Stimulated activated CD4-positive, alpha-beta T cell treated with anti-CD3 and anti-CD28 coated beads, Interleukin-12 subunit alpha, Interleukin-12 subunit beta, amount 100 ng/mL, for 48 hours (primary cell): ENCODE measurements around the gene CIB4.

ENCODE experiments used
- DNase-seq, 3 donors: peaks; one replicate each; pipeline ENCODE4 v3.0.0-alpha.2; 2020; ENCODE audit warnings: low read depth in 2 of 3, low spot score in 1 of 3

The CIB4 gene

DNA sequence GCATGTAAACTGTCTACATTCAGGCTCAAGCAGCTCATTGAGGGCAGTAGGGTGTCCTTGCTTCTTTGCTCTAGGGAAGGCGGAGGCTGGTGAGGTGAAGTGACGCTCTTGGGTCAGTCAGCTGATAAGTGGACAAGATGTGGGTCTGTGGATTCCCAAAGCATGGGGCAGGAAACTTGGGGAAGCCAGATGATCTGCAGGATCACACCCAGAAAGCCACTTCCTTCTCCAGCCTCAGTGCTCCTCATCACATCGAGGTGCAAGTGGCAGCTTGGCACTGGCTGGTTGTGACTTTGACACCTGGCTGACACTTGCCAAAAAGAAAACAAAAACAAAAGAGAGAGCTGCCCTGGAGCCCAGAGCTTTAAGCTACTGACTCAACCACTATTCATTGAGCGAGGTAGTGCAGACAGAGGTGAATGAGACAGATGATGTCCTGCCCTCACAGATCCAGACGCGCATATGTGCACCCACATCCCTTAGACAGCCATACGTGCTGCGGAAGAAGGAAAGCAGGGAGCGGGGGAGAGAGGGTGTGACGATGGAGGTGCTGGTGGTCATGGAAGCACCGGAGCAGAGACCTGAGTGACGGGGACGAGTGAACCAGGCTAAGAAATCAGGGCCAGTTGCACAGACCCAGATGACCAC, 3.1 kb upstream of the CIB4 start:
- DNase-seq, result no peak

DNA sequence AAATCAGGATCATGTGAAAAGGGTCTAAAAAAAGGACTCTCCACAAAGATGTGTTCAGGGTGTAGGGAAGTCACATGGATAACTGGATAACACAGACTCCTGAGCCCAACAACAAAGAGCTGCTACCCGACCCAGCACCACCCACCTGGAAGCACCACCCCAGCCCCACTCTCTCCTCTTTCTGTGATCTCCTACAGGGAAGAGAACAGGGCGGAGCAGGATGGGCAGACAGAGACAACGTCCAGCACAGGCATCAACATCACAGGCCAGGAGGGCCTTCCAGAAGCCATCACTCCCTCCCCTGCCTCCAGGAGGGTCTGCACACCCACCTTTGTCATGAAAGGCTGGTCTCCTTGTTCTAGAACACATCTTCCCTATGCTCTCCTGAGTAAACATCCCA, 1.3 kb upstream of the CIB4 start:
- DNase-seq, result no peak

DNA sequence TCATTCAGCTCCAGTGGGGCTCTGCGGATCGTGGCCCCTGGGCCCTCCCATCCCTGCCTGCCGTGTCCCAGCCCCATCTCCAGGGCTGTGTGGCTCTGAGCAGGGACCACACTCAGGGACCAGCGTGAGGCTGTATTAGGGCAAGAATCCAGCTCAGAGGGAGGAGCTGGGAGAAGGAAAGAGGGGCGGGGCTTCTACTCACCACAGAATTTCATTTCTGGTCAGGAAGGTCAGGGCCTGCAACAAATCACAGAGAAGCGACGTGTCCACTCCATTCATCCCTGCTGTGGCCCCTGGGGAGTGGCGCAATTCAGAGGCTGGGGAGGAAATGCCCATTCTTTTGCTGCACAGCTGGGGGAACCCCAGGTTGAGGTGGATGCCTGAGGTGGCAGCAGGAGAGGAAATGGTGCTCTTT, 828 bp downstream of the CIB4 start:
- no peak for DNase-seq

DNA sequence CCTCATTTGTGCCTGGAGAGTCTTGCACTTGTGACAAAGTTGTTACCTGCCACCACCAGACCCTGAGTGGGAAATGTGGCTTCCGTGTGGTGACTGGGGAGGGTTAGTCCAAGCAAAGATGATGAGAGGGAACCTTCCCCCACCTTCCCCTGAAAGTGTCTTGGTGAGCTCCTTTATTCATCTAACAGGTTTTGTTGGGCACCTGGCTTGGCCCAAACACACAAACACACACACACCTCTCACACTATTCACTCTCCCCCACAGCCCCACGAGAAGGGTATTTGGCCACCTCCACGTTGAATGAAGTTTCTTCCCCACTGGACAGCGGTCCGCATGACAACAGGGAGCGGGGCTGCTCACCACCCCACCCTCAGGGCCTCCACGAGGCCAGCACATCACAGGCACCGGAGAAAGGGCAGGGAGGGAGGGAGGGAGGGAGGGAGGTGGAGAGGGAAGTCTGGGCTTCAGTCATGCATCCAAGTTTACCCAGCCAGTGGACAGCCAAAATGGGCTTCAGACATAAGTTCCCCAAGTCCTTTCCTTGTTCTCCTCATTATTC, 1.4 kb downstream of the CIB4 start:
- no peak for DNase-seq

DNA sequence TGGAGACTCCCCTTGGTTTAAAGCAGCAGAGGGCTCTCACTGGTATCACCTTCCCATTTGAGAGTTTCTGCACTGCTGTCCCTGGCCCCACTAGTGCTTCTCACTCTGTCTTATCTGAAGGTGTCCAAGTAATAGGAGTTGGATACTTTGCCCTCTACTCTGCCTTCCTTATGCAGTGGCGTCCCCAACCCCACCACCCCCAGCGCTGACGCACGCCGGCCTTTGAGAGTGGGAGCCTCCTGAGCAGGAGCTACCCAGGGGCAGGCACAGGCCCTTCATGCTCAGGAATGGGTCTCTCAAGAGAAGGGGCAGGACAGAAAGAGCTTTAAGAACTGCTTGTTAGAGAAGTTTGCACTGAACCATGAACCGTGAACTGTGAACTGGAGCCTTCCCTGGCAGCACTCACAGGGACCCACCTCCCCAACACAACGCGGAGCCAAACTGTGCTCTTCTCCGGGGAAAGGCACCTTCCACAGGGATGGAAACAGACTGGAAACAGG, 3.3 kb downstream of the CIB4 start:
- DNase-seq, result no peak

DNA sequence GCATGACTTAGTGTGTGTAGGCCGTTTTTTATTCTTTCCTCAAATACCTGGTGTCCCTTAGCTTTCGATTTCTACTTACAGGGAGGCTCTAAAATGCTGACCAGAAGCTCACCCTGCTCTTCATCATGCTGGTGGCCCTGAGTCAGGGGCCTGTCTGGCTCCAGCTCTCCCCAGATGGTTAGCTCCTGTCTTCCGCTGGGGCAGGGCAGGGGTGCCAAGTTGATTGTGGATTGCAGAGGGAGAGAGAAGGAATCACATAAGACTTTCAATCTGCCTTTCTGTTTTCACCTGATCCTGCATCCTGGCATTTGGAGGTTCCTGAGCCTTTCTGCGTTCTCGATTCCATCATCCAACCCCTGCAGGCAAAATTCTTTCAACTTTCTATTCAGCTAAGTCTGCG, 4.2 kb downstream of the CIB4 start:
- no peak for DNase-seq

DNA sequence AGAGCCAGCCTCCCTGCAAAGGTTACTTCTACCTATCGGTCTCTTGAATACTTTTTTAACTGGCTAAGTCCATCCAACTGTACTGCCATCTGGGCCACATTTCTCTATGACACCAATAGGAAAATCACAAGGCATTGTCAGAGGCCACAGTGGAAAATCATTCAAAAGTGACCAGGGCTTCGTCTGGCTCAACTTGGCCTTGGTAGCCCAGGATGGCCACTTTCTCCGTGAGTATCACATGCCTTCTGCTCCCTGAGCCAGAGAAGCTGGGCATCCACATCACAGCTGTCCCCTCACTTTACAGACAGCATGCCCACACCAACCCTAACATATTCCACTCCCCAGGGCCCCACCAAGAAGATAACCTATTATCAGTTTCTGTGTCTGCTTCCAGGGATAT, 5.8 kb downstream of the CIB4 start:
- DNase-seq, result no peak

DNA sequence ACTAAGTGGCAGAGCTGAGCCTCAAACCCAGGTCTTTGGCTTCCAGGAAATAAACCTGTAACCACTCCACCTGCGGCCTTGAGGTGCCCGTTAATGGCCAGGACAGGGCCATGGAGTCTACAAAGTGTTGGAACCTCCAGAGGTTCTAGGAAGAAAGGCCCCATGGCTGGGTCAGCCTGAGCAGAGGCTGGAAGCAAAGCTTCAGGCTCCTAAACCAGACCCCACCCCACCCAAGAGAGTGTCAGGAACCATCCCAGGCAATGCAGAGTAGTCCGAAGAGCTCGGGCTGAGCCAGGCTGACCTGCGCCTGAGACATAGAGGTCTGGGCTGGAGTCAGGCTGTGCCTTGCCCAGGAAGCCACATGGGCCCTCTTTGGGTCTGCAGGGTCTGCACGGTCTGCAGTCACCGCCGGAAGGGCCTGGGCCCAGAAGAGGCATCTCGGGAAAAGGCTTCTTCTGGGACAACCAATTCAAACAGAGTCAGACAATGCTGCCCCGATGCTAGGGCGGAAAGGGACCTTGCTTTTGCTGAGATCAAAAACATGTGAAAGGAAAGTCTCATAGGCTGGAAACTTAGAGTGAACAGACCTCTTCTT, 6.4 kb downstream of the CIB4 start:
- no peak for DNase-seq

DNA sequence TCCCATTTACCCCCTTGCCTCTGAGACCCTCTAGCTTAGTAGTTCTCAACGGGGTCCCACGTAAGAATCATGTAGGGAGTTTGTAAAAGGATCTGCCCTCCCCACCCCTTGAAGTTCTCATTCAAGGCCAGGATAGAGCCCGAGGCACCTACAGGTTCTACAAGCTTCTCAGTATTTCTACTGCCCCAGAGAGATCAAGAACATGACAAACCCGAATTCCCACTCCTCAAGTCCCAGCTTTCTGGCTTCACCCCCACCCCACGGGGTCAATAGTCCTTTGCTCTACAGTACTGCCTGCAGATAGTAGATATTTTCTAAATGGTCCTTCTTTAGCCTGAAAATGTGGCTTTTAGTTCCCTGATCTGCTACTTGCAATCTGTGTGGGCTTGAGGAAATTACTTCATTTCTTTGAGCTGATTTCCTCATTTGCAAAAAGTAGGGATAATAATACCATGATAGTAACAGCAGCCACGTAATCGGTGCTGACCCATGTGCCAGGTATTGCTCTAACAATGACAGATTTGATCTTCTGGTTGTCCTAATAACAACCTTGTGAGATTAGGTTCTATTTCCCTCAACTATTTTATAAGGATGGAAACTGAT, 7.1 kb downstream of the CIB4 start:
- no peak for DNase-seq

DNA sequence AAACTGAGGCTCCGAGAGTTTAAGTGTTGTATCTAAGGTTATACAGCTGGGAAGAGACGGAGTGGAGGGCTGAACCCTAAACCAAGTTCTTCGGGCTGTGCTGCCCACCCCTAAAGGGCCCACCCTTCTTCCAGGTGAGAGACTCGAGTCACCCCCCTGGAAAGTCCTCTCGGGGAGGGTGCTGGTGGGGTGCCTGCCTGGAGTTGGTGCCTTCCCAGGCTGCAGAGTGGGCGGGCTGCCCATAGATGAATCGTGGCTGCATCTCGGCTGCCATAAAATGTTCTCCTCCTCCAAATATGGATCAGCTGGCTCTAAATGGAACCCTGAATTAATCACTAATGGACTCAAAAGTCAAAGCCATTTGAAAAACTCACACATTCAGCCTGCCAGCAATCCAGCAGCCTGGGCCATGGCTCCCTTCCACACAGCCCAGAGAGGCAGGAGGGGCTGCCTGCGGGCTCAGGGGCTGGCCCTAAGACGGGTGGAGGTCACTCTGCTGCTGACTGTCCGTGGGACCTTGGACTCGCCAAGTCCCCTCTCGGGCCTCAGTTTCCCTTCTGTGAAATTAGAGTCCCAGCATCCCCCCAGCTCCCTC, 7.7 kb downstream of the CIB4 start:
- no peak for DNase-seq

DNA sequence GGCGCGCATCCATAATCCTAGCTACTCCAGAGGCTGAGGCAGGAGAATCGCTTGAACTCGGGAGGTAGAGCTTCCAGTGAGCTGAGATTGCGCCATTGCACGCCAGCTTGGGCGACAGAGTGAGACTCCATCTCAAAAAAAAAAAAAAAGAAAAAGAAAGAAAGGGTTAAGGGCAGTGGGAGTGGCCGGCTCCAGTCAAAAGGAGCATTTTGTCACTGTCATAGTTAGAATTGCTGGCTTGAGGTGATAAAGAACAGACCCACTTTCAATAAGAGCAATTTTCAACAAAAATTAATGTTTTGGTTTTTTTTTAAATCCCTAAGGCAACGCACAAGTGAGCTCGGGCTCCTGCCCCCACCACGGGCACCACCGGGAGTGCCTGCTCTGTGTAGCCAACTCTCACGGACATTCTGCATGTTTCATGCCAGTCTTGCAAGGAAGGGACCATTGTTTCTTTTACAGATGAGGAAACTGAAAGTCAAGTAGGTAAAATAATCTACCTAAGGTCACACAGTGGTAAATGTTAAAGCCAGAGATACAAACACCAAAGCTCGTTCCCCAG, 8.5 kb downstream of the CIB4 start:
- no peak for DNase-seq

DNA sequence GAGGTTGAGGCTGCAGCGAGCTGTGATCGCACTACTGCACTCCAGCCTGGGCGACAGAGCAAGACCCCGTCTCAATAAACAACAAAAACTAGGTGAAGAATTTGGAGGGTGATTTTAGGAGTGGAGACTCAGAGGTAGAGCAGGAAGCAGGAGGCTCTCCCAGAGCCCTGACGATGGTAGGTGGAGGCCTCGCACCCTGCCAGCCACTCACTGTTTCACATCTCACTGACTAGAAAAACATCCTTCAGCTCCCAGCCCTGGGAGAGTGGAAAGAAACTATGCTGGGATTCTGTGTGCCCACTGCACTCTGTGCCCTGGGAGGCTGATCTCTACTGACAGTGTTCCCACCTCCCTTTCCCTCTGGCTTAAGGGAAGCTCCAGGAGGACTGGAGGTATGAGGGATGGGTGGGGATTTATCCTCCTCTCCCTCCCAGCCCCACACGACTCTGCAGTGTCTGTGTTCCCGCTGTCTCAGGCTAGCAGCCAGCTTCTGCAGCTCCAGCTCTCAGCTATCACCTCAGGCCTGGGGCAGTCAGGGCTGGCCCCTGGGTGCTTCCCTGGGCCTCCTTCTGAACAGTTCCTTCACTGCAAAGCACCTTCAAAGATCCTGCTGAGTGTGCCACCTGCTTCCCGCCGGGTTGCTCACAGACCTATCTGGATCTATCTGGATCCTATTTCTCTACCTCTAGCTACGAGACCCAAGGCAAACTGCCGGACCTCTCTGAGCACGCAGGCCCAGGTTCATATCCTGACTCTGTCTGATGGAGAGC, 9.6 kb downstream of the CIB4 start:
- no peak for DNase-seq

DNA sequence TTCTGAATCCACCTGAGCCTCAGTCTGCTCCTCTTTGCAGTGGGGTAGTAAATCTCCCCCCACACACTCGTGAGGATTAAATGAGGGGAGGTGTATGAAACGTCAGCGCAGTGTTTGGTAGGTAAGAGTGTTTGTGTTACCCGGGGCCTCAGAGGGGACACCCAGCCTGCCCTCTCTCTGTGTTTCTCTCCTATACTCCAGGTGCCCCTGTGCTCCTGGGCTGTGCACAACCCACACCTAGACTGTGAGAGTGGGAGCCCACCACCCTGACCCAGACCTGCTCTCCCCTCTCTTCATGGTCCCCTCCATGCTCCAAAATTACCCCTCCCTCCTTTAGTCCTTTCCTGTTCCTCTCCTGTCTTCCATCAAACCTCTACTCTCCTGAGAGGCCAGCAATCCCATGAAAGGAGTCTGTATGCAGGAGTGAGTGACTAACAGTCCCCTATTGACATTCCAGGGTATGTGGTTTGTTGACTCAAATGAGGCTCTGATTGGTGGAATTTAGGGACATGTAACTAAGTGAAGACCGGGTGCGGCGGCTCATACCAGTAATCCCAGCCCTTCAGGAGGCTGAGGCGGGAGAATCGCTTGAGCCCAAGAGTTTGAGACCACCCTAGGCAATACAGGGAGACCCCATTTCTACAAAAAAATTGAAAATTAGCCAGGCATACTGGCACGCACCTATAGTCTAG, 10.4 kb downstream of the CIB4 start:
- DNase-seq, result no peak

DNA sequence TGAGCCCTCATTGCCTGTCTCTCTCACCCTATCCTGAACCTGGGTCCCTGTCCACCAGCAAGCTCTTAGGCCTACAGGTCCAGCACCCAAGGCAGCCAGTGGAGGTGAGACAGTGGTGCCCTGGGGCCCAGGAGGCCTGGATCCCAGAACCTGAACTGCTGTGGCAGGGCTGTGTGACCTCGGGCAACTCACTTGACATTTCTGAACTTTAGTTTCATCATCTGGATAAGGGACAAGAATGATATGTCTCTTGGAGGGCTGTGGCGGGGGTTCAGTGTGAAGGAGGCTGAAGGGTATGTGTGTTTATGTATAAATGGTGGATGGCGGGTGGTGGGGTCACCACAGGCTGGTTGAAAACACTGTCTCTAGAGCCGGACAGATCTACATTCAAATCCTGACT, 10.9 kb downstream of the CIB4 start:
- DNase-seq, result no peak

DNA sequence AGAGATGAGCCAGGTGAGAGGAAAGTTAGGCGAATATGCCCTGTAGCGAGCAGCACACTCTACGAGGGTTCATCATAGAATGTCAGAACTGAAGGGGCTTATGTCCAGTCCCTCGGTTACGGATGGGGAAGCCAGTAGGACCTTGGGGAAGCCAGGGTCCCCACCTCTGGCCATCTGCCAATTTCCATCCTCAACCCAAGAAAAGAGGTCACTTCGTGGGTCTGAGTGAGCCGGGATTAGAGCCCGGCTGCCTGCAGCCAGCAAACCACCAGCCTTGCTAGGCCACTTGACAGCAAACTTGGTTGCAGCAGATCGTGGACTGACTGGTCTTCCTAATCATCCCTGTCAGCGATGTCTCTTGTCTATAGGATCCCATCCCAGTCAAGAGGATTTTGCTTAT, 11.4 kb downstream of the CIB4 start:
- DNase-seq, result no peak

DNA sequence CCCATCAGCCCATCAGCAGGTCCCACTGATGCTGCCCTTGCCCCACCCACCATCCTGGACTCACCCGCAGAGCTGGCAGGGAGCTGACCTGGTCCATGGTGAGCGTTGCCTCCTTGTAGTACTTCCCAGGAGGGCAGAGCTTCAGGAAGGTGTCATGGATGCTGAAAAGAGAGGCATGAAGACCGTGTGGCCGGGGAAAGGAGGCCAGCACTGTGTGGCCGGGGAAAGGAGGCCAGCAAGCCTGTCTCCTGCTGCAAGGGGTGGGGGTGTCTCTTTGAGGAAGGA, 11.9 kb downstream of the CIB4 start:
- no peak for DNase-seq

DNA sequence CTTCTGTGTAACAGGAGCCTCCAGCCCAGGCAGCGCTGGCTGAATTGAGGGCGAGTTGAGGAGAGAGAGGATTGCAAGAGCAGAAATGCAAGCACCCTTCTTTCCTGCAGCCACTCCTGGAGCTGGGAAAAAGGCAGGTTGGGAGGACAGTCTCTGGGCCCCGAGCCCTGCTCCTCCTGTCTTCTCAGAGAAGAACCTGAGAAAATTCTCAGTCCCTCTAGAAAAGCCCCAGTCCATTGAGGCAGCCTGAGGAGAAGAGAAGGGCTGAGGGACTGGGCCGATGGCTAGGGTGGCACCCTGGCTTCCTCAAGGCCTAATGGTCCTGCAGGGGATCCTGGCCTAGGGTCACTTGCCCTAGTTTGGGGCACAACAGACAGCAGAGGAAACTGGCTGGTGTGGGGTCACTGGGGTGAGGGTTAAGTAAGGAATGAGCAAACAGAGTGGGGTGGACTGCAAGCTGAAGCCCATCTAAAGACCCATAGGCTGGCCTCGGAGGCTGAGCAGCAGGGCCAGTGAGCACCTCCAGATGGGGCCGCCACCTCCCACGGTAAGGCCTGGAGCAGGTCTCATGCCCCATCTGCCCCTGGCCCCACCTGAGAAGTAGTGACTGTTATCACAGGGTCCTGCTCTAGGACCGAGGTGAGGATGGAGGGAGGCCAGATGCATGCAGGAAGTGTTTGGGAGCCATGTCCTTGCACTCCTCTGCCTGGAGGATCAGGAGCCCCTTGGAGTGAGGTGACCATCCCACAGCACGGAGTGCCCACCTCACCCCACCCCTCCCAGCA, 12.4 kb downstream of the CIB4 start:
- no peak for DNase-seq

DNA sequence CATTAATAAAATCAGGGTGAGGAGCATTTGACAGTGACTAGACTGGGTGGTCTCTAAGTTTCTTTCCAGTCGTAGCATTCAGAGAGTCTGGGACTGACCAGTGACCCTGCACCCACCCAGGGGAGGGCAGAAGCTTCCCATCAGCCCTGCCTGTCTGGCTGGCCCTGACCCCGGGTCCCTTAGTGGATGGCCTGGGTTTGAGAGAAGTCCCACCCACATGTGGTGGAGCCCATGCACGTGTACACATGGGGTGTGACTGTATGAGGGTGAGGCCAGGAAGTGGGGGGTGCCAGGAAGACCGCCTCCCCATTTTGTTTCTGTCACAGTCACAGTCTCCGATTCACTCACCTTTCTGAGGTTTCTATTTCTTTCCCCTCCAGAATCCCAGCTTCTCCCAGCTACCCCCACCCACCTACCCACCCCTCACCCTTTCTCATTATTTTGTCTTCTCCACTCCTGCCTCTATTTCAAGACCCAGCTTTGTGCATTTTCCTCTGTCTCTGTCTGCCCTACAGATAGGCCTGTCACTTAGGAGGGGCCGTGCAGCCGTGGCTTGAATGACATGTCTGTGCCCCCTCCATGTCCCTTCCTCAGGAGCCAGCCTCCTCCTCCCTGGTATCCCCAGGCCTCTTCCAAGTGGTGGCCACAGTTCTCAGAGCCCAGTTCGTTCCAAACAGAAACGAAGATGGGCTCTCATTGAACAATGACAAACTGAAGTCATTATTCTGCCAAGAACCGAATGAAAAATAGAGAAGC, 13.6 kb downstream of the CIB4 start:
- DNase-seq, result no peak

DNA sequence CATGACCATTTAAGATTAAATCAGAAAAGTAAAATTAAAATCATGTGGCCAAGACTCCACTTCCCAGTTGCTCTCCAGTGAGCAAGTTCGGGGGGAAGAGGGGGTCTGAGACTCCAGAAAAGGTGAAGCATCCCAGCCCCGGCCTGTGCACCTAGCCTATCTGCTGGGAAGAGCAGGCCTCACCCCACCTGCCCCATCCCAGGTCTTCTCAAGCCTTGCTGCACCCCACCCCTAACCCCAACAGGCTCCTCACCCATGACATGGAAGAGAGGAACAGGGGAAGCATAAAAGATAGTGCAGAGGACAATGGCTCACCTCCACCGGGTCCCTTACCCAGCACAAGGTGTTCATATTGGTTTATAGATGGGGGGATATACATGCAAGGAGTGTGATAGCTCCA, 14.6 kb downstream of the CIB4 start:
- no peak for DNase-seq
